Measurements from ENCODE around the gene TANC1.

DNA sequence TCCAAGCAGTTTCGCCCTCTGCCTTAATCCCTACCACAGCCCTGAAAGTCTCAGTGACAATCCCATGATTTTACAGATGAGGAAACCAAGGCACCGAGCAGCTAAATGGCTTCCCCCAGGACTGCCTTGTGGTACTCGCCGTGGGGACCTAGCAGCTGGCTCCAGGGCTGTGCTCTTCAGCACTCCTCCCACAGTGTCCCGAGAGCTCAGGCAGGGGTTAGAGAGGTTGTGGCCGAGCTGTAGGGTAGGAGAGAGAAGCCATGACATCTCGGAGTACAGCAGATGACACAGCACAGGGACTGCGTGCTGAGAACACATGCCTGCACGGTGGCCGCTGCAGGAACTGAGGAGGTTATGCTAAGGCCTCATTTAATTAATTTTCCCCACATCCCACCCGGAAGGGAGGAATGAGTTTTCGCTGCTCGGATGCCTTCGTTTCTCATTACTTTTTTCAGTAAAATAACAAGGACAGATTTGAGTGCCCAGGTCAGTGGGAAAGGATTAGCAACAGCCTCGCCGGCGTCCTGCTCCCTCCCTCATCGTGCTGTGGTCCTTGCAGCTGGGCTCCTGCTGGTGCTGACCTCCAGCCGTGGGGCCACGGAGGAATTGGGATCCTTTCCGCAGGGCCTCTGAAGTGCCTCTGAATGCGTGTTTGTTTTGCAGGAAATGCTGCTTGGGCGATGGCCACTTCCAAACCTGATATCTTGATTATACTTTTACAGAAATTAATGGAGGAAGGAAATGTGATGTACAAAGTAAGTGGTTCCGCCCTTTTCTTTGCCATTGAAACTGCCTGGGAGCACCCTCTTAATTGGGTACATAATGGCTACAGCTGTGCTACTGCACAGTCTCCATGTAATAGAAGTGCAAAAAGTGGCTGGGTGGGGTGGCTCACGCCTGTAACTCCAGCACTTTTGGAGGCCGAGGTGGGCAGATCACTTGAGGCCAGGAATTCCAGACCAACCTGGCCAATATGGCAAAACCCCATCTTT lies 256.9 kb downstream of the TANC1 start:
- TF ChIP-seq, protein P1, sequence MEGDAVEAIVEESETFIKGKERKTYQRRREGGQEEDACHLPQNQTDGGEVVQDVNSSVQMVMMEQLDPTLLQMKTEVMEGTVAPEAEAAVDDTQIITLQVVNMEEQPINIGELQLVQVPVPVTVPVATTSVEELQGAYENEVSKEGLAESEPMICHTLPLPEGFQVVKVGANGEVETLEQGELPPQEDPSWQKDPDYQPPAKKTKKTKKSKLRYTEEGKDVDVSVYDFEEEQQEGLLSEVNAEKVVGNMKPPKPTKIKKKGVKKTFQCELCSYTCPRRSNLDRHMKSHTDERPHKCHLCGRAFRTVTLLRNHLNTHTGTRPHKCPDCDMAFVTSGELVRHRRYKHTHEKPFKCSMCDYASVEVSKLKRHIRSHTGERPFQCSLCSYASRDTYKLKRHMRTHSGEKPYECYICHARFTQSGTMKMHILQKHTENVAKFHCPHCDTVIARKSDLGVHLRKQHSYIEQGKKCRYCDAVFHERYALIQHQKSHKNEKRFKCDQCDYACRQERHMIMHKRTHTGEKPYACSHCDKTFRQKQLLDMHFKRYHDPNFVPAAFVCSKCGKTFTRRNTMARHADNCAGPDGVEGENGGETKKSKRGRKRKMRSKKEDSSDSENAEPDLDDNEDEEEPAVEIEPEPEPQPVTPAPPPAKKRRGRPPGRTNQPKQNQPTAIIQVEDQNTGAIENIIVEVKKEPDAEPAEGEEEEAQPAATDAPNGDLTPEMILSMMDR (IDR thresholded peaks at IDR 0.05), result no peak
- TF ChIP-seq POLR2A (IDR thresholded peaks at IDR 0.05), result no peak

Data from testis (tissue), 2 donors.